H1 (cell line): ENCODE results near the gene IL3. TPM values are rescaled to one million over a fixed set of nuclear protein-coding genes. Genes with fewer than 3 reads are reported as not detected.

ENCODE experiments used
- CTCF ChIA-PET: fragments of 300-600 bp; sonication (Branson Sonifier 250); formaldehyde crosslinking; loops from one replicate; lab custom pipeline; 2021; ENCODE audit not compliant: partially characterized antibody; lab: Charles Lee
- POLR2A ChIA-PET: fragments of 300-600 bp; sonication (Branson Sonifier 250); formaldehyde crosslinking; loops from one replicate; lab custom pipeline; 2021; ENCODE audit warnings: inconsistent platforms; ENCODE audit not compliant: partially characterized antibody; lab: Charles Lee
- DNase-seq, 2 experiments: peaks; one replicate each; pipeline versions ENCODE4 v3.0.0 to v3.0.0-alpha.2; 2010 to 2022; ENCODE audit warnings: low spot score in 2 of 2, low read depth in 1 of 2, mixed read lengths in 1 of 2
- FAIRE-seq: peaks from 2 replicates; lab custom pipeline; 2011; peaks lifted over from hg19 to GRCh38; lab: Jason Lieb, UNC
- H2AFZ ChIP-seq: 2 replicates; pipeline ENCODE4 v1.8.1; 2012; ENCODE audit warnings: low read length, inconsistent platforms
- H2AK5ac ChIP-seq: 2 replicates; pipeline ENCODE4 v1.6.1; 2013; ENCODE audit warnings: low read depth, low read length
- H2BK120ac ChIP-seq: replicated peaks from 2 replicates; pipeline ENCODE3; 2013; ENCODE audit warnings: low read depth, low read length, inconsistent platforms
- H2BK12ac ChIP-seq: 2 replicates; pipeline ENCODE4 v1.6.1; 2013; ENCODE audit warnings: low read depth, low read length
- H2BK15ac ChIP-seq: 2 replicates; pipeline ENCODE4 v1.6.1; 2013; ENCODE audit warnings: low read length
- H2BK20ac ChIP-seq: 2 replicates; pipeline ENCODE4 v1.6.1; 2013; ENCODE audit warnings: low read length
- H2BK5ac ChIP-seq: 2 replicates; pipeline ENCODE4 v1.6.1; 2013; ENCODE audit warnings: low read depth, low read length
- H3K14ac ChIP-seq: 2 replicates; pipeline ENCODE4 v1.6.1; 2013; ENCODE audit warnings: inconsistent platforms; ENCODE audit not compliant: insufficient read length
- H3K18ac ChIP-seq: 2 replicates; pipeline ENCODE4 v1.6.1; 2013; ENCODE audit warnings: low read length; ENCODE audit errors: extremely low read depth
- H3K23ac ChIP-seq: 2 replicates; pipeline ENCODE4 v1.6.1; 2013; ENCODE audit warnings: inconsistent platforms; ENCODE audit not compliant: insufficient read length
- H3K23me2 ChIP-seq: 2 replicates; pipeline ENCODE4 v1.6.1; 2013; ENCODE audit warnings: low read depth, low read length
- H3K27ac ChIP-seq: 2 replicates; pipeline ENCODE4 v1.6.1; 2011; ENCODE audit warnings: low read depth, low read length, inconsistent platforms
- H3K27me3 ChIP-seq, 4 experiments: replicated peaks in 1 of 4; 1 replicate in 1 of 4; 2 replicates in 3 of 4; pipeline versions ENCODE4 v1.6.1 to v1.8.1; 2011 to 2013; ENCODE audit warnings: low read length in 3 of 4, mild to moderate bottlenecking in 3 of 4, inconsistent platforms in 2 of 4, mixed read lengths in 2 of 4, moderate library complexity in 1 of 4; ENCODE audit not compliant: control insufficient read depth in 3 of 4, insufficient read depth in 3 of 4; ENCODE audit errors: extremely low read depth in 1 of 4
- H3K36me3 ChIP-seq, 4 experiments: 2 replicates each; pipeline versions ENCODE4 v1.6.1 to v1.8.1; 2011 to 2013; ENCODE audit warnings: mild to moderate bottlenecking in 4 of 4, low read length in 3 of 4, moderate library complexity in 2 of 4, control low read depth in 1 of 4, inconsistent platforms in 1 of 4; ENCODE audit not compliant: insufficient read depth in 4 of 4, control insufficient read depth in 2 of 4
- H3K4ac ChIP-seq: replicated peaks from 2 replicates; pipeline ENCODE3; 2013; ENCODE audit warnings: low read length, low read depth, mixed read lengths, inconsistent platforms; ENCODE audit not compliant: insufficient read length
- H3K4me1 ChIP-seq, 4 experiments: replicated peaks in 1 of 4; 1 replicate in 1 of 4; 2 replicates in 3 of 4; pipeline versions ENCODE4 v1.6.1 to v1.8.1; 2011 to 2013; ENCODE audit warnings: low read length in 3 of 4, inconsistent platforms in 2 of 4, mixed read lengths in 1 of 4; ENCODE audit not compliant: insufficient read depth in 4 of 4, control insufficient read depth in 3 of 4
- H3K4me2 ChIP-seq, 2 experiments: 2 replicates each; pipeline versions ENCODE4 v1.6.1 to v1.8.1; 2011 to 2013; ENCODE audit warnings: low read depth in 2 of 2, low read length in 2 of 2, control low read depth in 1 of 2, inconsistent platforms in 1 of 2, mild to moderate bottlenecking in 1 of 2; ENCODE audit not compliant: insufficient read depth in 1 of 2
- H3K4me3 ChIP-seq, 4 experiments: fragments of 200-600, 300-600 bp in 1 of 4; sonication (generic), shearing (Covaris generic), sonication (Bioruptor Twin) in 1 of 4; 2 replicates each; pipeline versions ENCODE4 v1.5.1 to v1.8.1; 2011 to 2016; ENCODE audit warnings: low read length in 4 of 4, low read depth in 3 of 4, control low read depth in 2 of 4, inconsistent platforms in 2 of 4, mild to moderate bottlenecking in 2 of 4, mixed read lengths in 1 of 4, moderate library complexity in 1 of 4; ENCODE audit not compliant: insufficient read depth in 2 of 4; ENCODE audit errors: extremely low read depth in 1 of 4
- H3K56ac ChIP-seq: replicated peaks from 2 replicates; pipeline ENCODE3; 2013; ENCODE audit warnings: low read depth, mild to moderate bottlenecking, mixed read lengths, low read length, inconsistent platforms; ENCODE audit not compliant: insufficient read length
- H3K79me1 ChIP-seq: 2 replicates; pipeline ENCODE4 v1.6.1; 2013; ENCODE audit warnings: low read depth, low read length, control low read depth
- H3K79me2 ChIP-seq, 2 experiments: 2 replicates each; pipeline versions ENCODE4 v1.6.1 to v1.8.1; 2012 to 2013; ENCODE audit warnings: low read length in 2 of 2, mild to moderate bottlenecking in 2 of 2, inconsistent platforms in 1 of 2; ENCODE audit not compliant: insufficient read depth in 2 of 2, control insufficient read depth in 1 of 2
- H3K9ac ChIP-seq, 4 experiments: replicated peaks in 1 of 4; 1 replicate in 1 of 4; 2 replicates in 3 of 4; pipeline versions ENCODE4 v1.6.1 to v1.8.1; 2011 to 2013; ENCODE audit warnings: low read depth in 3 of 4, low read length in 3 of 4, control low read depth in 2 of 4, mild to moderate bottlenecking in 2 of 4, moderate library complexity in 2 of 4, inconsistent platforms in 1 of 4; ENCODE audit errors: extremely low read depth in 1 of 4
- H3K9me3 ChIP-seq, 2 experiments: 2 replicates each; pipeline versions ENCODE4 v1.6.1 to v1.8.1; 2012 to 2013; ENCODE audit warnings: mild to moderate bottlenecking in 2 of 2, moderate library complexity in 2 of 2, control low read depth in 1 of 2, inconsistent platforms in 1 of 2, low read depth in 1 of 2, low read length in 1 of 2, mixed read lengths in 1 of 2; ENCODE audit not compliant: insufficient read depth in 2 of 2
- H4K20me1 ChIP-seq, 2 experiments: replicated peaks in 1 of 2; 2 replicates each; pipeline versions ENCODE3 to v1.8.1; 2011 to 2013; ENCODE audit warnings: inconsistent platforms in 2 of 2, low read length in 2 of 2, mild to moderate bottlenecking in 1 of 2; ENCODE audit not compliant: insufficient read depth in 2 of 2, control insufficient read depth in 1 of 2
- H4K5ac ChIP-seq: 2 replicates; pipeline ENCODE4 v1.6.1; 2013; ENCODE audit warnings: low read length, low read depth, mixed read lengths, inconsistent platforms; ENCODE audit not compliant: insufficient read length
- H4K8ac ChIP-seq: 2 replicates; pipeline ENCODE4 v1.8.0; 2013; ENCODE audit warnings: mild to moderate bottlenecking, moderate library complexity, low read length, inconsistent platforms; ENCODE audit not compliant: insufficient read depth; ENCODE audit errors: extremely low read depth
- H4K91ac ChIP-seq: replicated peaks from 2 replicates; pipeline ENCODE3; 2013; ENCODE audit warnings: low read length, mixed read lengths, inconsistent platforms; ENCODE audit not compliant: insufficient read length
- CBX8 ChIP-seq: fragments of 300-800, 300-1000 bp; sonication (generic); IDR thresholded peaks from 2 replicates; pipeline ENCODE4 v1.7.1; 2016; ENCODE audit warnings: low read depth, low read length, borderline replicate concordance
- EGR1 ChIP-seq: IDR thresholded peaks from 2 replicates; pipeline ENCODE4 v1.6.1; 2011; ENCODE audit warnings: low read depth, low read length, borderline replicate concordance
- EP300 ChIP-seq, 2 experiments: IDR thresholded peaks; 1 replicate in 1 of 2; 2 replicates in 1 of 2; pipeline ENCODE4 v1.6.1; 2011 to 2012; ENCODE audit warnings: low read depth in 2 of 2, low read length in 2 of 2, mild to moderate bottlenecking in 2 of 2, borderline replicate concordance in 1 of 2, inconsistent platforms in 1 of 2, moderate library complexity in 1 of 2
- FOSL1 ChIP-seq: IDR thresholded peaks from 2 replicates; pipeline ENCODE4 v1.6.1; 2011; ENCODE audit warnings: mild to moderate bottlenecking, low read depth, low read length, moderate library complexity; ENCODE audit not compliant: insufficient read depth
- NANOG ChIP-seq: IDR thresholded peaks from 2 replicates; pipeline ENCODE4 v1.6.1; 2011; ENCODE audit warnings: low read length, low read depth, mild to moderate bottlenecking, inconsistent platforms; ENCODE audit not compliant: insufficient read depth, poor library complexity, severe bottlenecking
- SAP30 ChIP-seq: fragments of 300-600 bp; sonication (generic); IDR thresholded peaks from 2 replicates; pipeline ENCODE4 v1.7.1; 2012; ENCODE audit warnings: low read length, moderate library complexity, mild to moderate bottlenecking, inconsistent platforms; ENCODE audit not compliant: insufficient read depth, insufficient replicate concordance
- SIN3A ChIP-seq, 2 experiments: IDR thresholded peaks in 1 of 2; conservative IDR thresholded peaks in 1 of 2; 2 replicates each; pipeline ENCODE4 v1.6.1; 2011 to 2012; ENCODE audit warnings: low read length in 2 of 2, improper control_type of control experiment in 1 of 2, low read depth in 1 of 2, mild to moderate bottlenecking in 1 of 2
- SIX5 ChIP-seq: IDR thresholded peaks from 2 replicates; pipeline ENCODE4 v1.6.1; 2011; ENCODE audit warnings: mild to moderate bottlenecking, low read depth, low read length
- SP4 ChIP-seq: IDR thresholded peaks from 2 replicates; pipeline ENCODE4 v1.6.1; 2012; ENCODE audit warnings: low read length, inconsistent platforms
- WGBS, 2 experiments: shearing (Covaris generic) in 1 of 2; methylation state at CpG; one replicate each; pipeline versions ENCODE4 v1.1.6 to v1.1.7; 2013 to 2015; ENCODE audit warnings: low lambda C conversion rate in 2 of 2, mixed read lengths in 2 of 2, inconsistent platforms in 1 of 2, low coverage in 1 of 2, missing lambda C conversion rate in 1 of 2; ENCODE audit not compliant: insufficient replicate concordance in 2 of 2, insufficient coverage in 1 of 2, insufficient read length in 1 of 2; ENCODE audit errors: extremely low coverage in 1 of 2, missing lambda C conversion rate in 1 of 2; 5-methylcytosine and 5-hydroxymethylcytosine counted together
- polyA plus RNA-seq, 7 experiments: library from polyadenylated mRNA; depleted of rRNA in 3 of 7; stranded (reverse) in 5 of 7; unstranded in 2 of 7; fragments of >200 nt in 5 of 7; fragments of 200-250 nt in 2 of 7; gene quantifications; 1 replicate in 5 of 7; 2 replicates in 1 of 7; 4 replicates in 1 of 7; pipeline versions ENCODE4 v1.2.1 to v1.2.3, GENCODE V29; 2011 to 2013; ENCODE audit warnings: missing spikeins in 2 of 7, mixed read lengths in 2 of 7
- total RNA-seq: library from RNA; stranded (reverse); fragmentation: NEBNext Ultra II Directional; extraction: Animal tissue kit (Norgen Biotek cat#: 25700); gene quantifications from 2 replicates; pipeline ENCODE4 v1.2.1, GENCODE V29; 2021
- TF ChIP-seq, protein P1 (sequence below): IDR thresholded peaks from 2 replicates; pipeline ENCODE4 v1.6.1; 2012; ENCODE audit warnings: low read length, inconsistent platforms

IL3 gene
- total and polyA plus RNA-seq, 2 of the 8 experiments (the other 6 are each of a cell fraction or from before 2014, with no cell fraction given), result not detected

DNA sequence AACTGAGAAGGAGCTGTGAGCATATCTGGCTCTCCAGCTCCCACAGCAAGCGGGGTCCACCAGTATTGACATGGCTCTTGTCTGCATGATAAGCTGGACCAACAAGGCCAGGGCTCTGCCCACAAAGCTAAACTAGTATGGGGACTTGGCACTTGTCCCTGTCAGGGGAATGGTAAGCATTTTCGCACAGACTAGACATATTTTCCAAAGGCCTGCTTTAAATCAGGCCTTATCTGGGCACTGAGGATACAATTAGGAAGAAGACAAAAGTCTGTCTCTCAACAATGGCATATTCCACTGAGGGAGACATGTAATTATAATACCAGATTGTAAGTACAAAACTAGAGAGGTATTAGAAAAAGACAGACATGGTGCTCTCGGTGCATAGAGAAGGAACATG, 45.2 kb downstream of the IL3 start:
- H3K79me1 ChIP-seq, result no peaks in the 10 kb centered on the region
- H3K9ac ChIP-seq, result no peak overlapping the region
- H2BK12ac ChIP-seq, result no peak overlapping the region
- no peak overlapping the region for H4K8ac ChIP-seq
- H3K56ac ChIP-seq, result no peak overlapping the region
- no peak overlapping the region for H2BK120ac ChIP-seq
- ChIA-PET POLR2A (interaction anchor here (0.6 kb wide), 1 partner anchor 144 kb away, joined by 3 read pairs; no protein-coding TSS in a partner anchor), CTCF (interaction anchor here (1.3 kb wide), 1 partner anchor 132 kb away, joined by 3 read pairs; no protein-coding TSS in a partner anchor)
- DNase-seq (no peak), FAIRE-seq (no peak)
- H3K4ac ChIP-seq, result no peak overlapping the region
- no peaks in the 10 kb centered on the region for H3K79me2 ChIP-seq
- H3K4me1 ChIP-seq, result no peaks in the 10 kb centered on the region
- WGBS, 2 experiments, result 94% methylated on average over 3 of the region's 3 CpGs; no CpG with 5 or more reads in 1 of the 2 experiments
- H3K23ac ChIP-seq, result no peak overlapping the region
- H3K36me3 ChIP-seq, result no peaks in the 10 kb centered on the region
- no peak for TF ChIP-seq EP300 (IDR thresholded peaks at IDR 0.05; ENCODE audit: borderline replicate concordance in 1 of 2, low read depth in 2 of 2, low read length in 2 of 2)
- no peak for TF ChIP-seq SIX5
- no peak for TF ChIP-seq CBX8
- TF ChIP-seq SAP30, result no peak
- TF ChIP-seq NANOG, result no peak
- no peak for TF ChIP-seq SP4
- TF ChIP-seq EGR1, result no peak
- no peak for TF ChIP-seq FOSL1
- TF ChIP-seq SIN3A (conservative IDR thresholded peaks at IDR 0.05 in 1 of 2, IDR thresholded peaks at IDR 0.05 in 1 of 2; ENCODE audit: low read depth in 1 of 2, low read length in 2 of 2), result no peak
- TF ChIP-seq, protein P1, sequence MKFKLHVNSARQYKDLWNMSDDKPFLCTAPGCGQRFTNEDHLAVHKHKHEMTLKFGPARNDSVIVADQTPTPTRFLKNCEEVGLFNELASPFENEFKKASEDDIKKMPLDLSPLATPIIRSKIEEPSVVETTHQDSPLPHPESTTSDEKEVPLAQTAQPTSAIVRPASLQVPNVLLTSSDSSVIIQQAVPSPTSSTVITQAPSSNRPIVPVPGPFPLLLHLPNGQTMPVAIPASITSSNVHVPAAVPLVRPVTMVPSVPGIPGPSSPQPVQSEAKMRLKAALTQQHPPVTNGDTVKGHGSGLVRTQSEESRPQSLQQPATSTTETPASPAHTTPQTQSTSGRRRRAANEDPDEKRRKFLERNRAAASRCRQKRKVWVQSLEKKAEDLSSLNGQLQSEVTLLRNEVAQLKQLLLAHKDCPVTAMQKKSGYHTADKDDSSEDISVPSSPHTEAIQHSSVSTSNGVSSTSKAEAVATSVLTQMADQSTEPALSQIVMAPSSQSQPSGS, result no peak
- H3K27ac ChIP-seq, result no peak overlapping the region
- no peak overlapping the region for H2BK20ac ChIP-seq
- no peak overlapping the region for H4K91ac ChIP-seq
- H3K14ac ChIP-seq, result no peak overlapping the region
- no peak overlapping the region for H2AK5ac ChIP-seq
- no peak overlapping the region for H3K4me2 ChIP-seq
- no peaks in the 10 kb centered on the region for H3K9me3 ChIP-seq
- no peaks in the 10 kb centered on the region for H3K23me2 ChIP-seq
- no peak overlapping the region for H2BK15ac ChIP-seq
- H4K5ac ChIP-seq, result no peak overlapping the region
- H2AFZ ChIP-seq, result no peak overlapping the region
- no peak overlapping the region for H2BK5ac ChIP-seq
- H3K18ac ChIP-seq, result no peak overlapping the region
- H3K4me3 ChIP-seq, result no peak overlapping the region
- H3K27me3 ChIP-seq, result no peaks in the 10 kb centered on the region
- no peaks in the 10 kb centered on the region for H4K20me1 ChIP-seq
